Measurements from ENCODE around the gene ARHGAP23.
"Not testable (repeated sequence)": the region's sequence is repeated elsewhere in the genome, so short reads cannot be mapped to it uniquely, and the experiment has no call there.

ARHGAP23 gene

GRCh38 chr17:38434178-38434665, 6.0 kb downstream of the ARHGAP23 start:
- DNase-seq (ENCODE audit: low read depth) = no peak
- no peak for TF ChIP-seq CTCF (IDR thresholded peaks at IDR 0.05; ENCODE audit: insufficient read depth, low read depth, low read length, missing control alignments)
- no peak overlapping the region for H3K4me3 ChIP-seq (ENCODE audit: low read depth, low read length)

GRCh38 chr17:38435795-38436194, 7.5 kb downstream of the ARHGAP23 start:
- no peak for TF ChIP-seq CTCF (IDR thresholded peaks at IDR 0.05; ENCODE audit: insufficient read depth, low read depth, low read length, missing control alignments)
- H3K4me3 ChIP-seq (ENCODE audit: low read depth, low read length) = no peak overlapping the region
- no peak for DNase-seq (ENCODE audit: low read depth)

- TF ChIP-seq CTCF (IDR thresholded peaks at IDR 0.05; ENCODE audit: insufficient read depth, low read depth, low read length, missing control alignments) = no peak
- no peak overlapping the region for H3K4me3 ChIP-seq (ENCODE audit: low read depth, low read length)
- DNase-seq (ENCODE audit: low read depth) = no peak
Measured at GRCh38 chr17:38436386-38436785, 8.1 kb downstream of the ARHGAP23 start.

GRCh38 chr17:38437313-38437712, 9.0 kb downstream of the ARHGAP23 start:
- DNase-seq (ENCODE audit: low read depth); H3K4me3 ChIP-seq (ENCODE audit: low read depth, low read length): not testable (repeated sequence)

GRCh38 chr17:38439436-38439835, 11.2 kb downstream of the ARHGAP23 start:
- no peak for TF ChIP-seq CTCF (IDR thresholded peaks at IDR 0.05; ENCODE audit: insufficient read depth, low read depth, low read length, missing control alignments)
- H3K4me3 ChIP-seq (ENCODE audit: low read depth, low read length) = no peak overlapping the region
- DNase-seq (ENCODE audit: low read depth) = no peak

- no peak for TF ChIP-seq CTCF (IDR thresholded peaks at IDR 0.05; ENCODE audit: insufficient read depth, low read depth, low read length, missing control alignments)
- H3K4me3 ChIP-seq (ENCODE audit: low read depth, low read length) = no peak overlapping the region
- DNase-seq (ENCODE audit: low read depth) = no peak
Measured at GRCh38 chr17:38440614-38441397, 12.5 kb downstream of the ARHGAP23 start.

- no peak overlapping the region for H3K4me3 ChIP-seq (ENCODE audit: low read depth, low read length)
- no peak for TF ChIP-seq CTCF (IDR thresholded peaks at IDR 0.05; ENCODE audit: insufficient read depth, low read depth, low read length, missing control alignments)
- DNase-seq (ENCODE audit: low read depth) = no peak
Measured at GRCh38 chr17:38441429-38442061, 13.3 kb downstream of the ARHGAP23 start.

All from GM12865 (cell line).